B cell (primary cell): Measurements from ENCODE around the gene IMPA2. TPM values are rescaled to one million over a fixed set of nuclear protein-coding genes. Genes with fewer than 3 reads are reported as not detected.

Experiments used
- ATAC-seq: fragments of 200-7000 bp; cut with Tn5 transposase; one replicate; pipeline ENCODE4 v1.10.0; 2021; ENCODE audit warnings: low read depth, mild to moderate bottlenecking, moderate number of reproducible peaks, moderate library complexity
- CTCF ChIA-PET: fragments of 350-600 bp; sonication (Branson Sonifier 250); formaldehyde crosslinking; loops from one replicate; lab custom pipeline; 2021; ENCODE audit warnings: antibody characterized with exemption, inconsistent platforms; lab: Charles Lee
- POLR2A ChIA-PET: fragments of 350-600 bp; sonication (Branson Sonifier 250); formaldehyde crosslinking; loops from one replicate; lab custom pipeline; 2021; ENCODE audit warnings: antibody characterized with exemption; lab: Charles Lee
- DNase-seq: peaks from one replicate; pipeline ENCODE4 v3.0.0; 2013
- H2AFZ ChIP-seq: 2 replicates; pipeline ENCODE4 v1.6.1; 2012; ENCODE audit warnings: mild to moderate bottlenecking, low read depth, low read length; ENCODE audit not compliant: insufficient read depth, poor library complexity, severe bottlenecking
- H3K27ac ChIP-seq, 2 donors: 1 replicate in 1 of 2; 2 replicates in 1 of 2; pipeline ENCODE4 v1.5.1; 2012 to 2013; ENCODE audit warnings: low read length in 2 of 2, mild to moderate bottlenecking in 2 of 2, moderate library complexity in 1 of 2
- H3K27me3 ChIP-seq, 4 experiments: fragments of 200-600 bp in 1 of 4; sonication (generic) in 1 of 4; replicated peaks in 1 of 4; 1 replicate in 2 of 4; 2 replicates in 2 of 4; pipeline versions ENCODE4 v1.6.1 to v1.7.0; 2013 to 2016; ENCODE audit warnings: low read length in 3 of 4, mild to moderate bottlenecking in 2 of 4, mixed read lengths in 1 of 4, moderate library complexity in 1 of 4; ENCODE audit not compliant: insufficient read depth in 4 of 4, control insufficient read depth in 3 of 4; ENCODE audit errors: control extremely low read depth in 1 of 4
- H3K36me3 ChIP-seq, 2 experiments: replicated peaks in 1 of 2; 1 replicate in 1 of 2; 2 replicates in 1 of 2; pipeline versions ENCODE4 v1.6.1 to v1.7.1; 2013; ENCODE audit warnings: low read length in 1 of 2; ENCODE audit not compliant: insufficient read depth in 2 of 2, control insufficient read depth in 1 of 2; ENCODE audit errors: control extremely low read depth in 1 of 2, extremely low read depth in 1 of 2
- H3K4me1 ChIP-seq, 2 donors: fragments of 200-600 bp in 1 of 2; sonication (generic) in 1 of 2; 1 replicate in 1 of 2; 2 replicates in 1 of 2; pipeline versions ENCODE4 v1.5.1 to v1.6.1; 2013 to 2017; ENCODE audit warnings: low read length in 2 of 2; ENCODE audit not compliant: control insufficient read depth in 2 of 2, insufficient read depth in 2 of 2
- H3K4me2 ChIP-seq: replicated peaks from 2 replicates; pipeline ENCODE3; 2012; ENCODE audit warnings: mild to moderate bottlenecking, low read depth, low read length; ENCODE audit not compliant: poor library complexity, severe bottlenecking
- H3K4me3 ChIP-seq, 5 experiments: fragments of 200-600 bp in 1 of 5; sonication (generic) in 1 of 5; 1 replicate in 3 of 5; 2 replicates in 2 of 5; pipeline versions ENCODE4 v1.5.1 to v1.7.0; 2011 to 2016; ENCODE audit warnings: low read length in 4 of 5, mild to moderate bottlenecking in 4 of 5, low read depth in 2 of 5, control low read depth in 1 of 5, moderate library complexity in 1 of 5; ENCODE audit not compliant: insufficient read depth in 1 of 5; ENCODE audit errors: control extremely low read depth in 1 of 5, extremely low read depth in 1 of 5
- H3K79me2 ChIP-seq: fragments of 200-600 bp; sonication (generic); one replicate; pipeline ENCODE4 v1.6.0; 2016; ENCODE audit warnings: low read length; ENCODE audit not compliant: control insufficient read depth, insufficient read depth
- H3K9ac ChIP-seq: fragments of 200-600 bp; sonication (generic); 2 replicates; pipeline ENCODE4 v1.6.1; 2017; ENCODE audit warnings: mild to moderate bottlenecking, low read length, moderate library complexity
- H3K9me3 ChIP-seq, 3 donors: one replicate each; pipeline versions ENCODE4 v1.6.1 to v1.7.1; 2013; ENCODE audit warnings: low read length in 2 of 3; ENCODE audit not compliant: control insufficient read depth in 2 of 3, insufficient read depth in 1 of 3; ENCODE audit errors: control extremely low read depth in 1 of 3
- H4K20me1 ChIP-seq: 2 replicates; pipeline ENCODE4 v1.6.0; 2012; ENCODE audit warnings: mild to moderate bottlenecking, low read length; ENCODE audit not compliant: insufficient read depth, control insufficient read depth, poor library complexity, severe bottlenecking
- H3K27ac Mint-ChIP-seq: one replicate; pipeline ENCODE4 v1.8.0; 2021; ENCODE audit warnings: mixed read lengths
- H3K27me3 Mint-ChIP-seq: one replicate; pipeline ENCODE4 v1.8.0; 2021; ENCODE audit warnings: mixed read lengths
- H3K4me1 Mint-ChIP-seq: one replicate; pipeline ENCODE4 v1.8.0; 2021; ENCODE audit warnings: mixed read lengths
- H3K4me3 Mint-ChIP-seq: one replicate; pipeline ENCODE4 v1.8.0; 2021; ENCODE audit warnings: mixed read lengths
- H3K9me3 Mint-ChIP-seq: one replicate; pipeline ENCODE4 v1.8.0; 2022; ENCODE audit warnings: mixed read lengths; ENCODE audit not compliant: insufficient read depth
- CTCF ChIP-seq: fragments of 200-600 bp; IDR thresholded peaks from one replicate; pipeline ENCODE4 v1.8.0; 2022; ENCODE audit warnings: antibody characterized with exemption, mild to moderate bottlenecking
- EZH2 ChIP-seq: IDR thresholded peaks from 2 replicates; pipeline ENCODE4 v1.6.1; 2012; ENCODE audit warnings: borderline replicate concordance, low read depth, mild to moderate bottlenecking, moderate library complexity, low read length; ENCODE audit not compliant: insufficient read depth, poor library complexity, severe bottlenecking
- WGBS: methylation state at CpG from one replicate; pipeline ENCODE4 v1.1.5; 2013; ENCODE audit warnings: missing lambda C conversion rate; ENCODE audit not compliant: insufficient coverage; 5-methylcytosine and 5-hydroxymethylcytosine counted together
- intact Hi-C: fragments of 100-400 bp; cut with micrococcal nuclease; formaldehyde crosslinking; loops from one replicate; pipeline ENCODE4 v1.10.0; 2022
- polyA plus RNA-seq: library from polyadenylated mRNA; depleted of rRNA; stranded (reverse); fragments of >200 nt; gene quantifications from 2 replicates; pipeline ENCODE4 v1.2.3, GENCODE V29; 2012
- total RNA-seq, 2 donors: library from RNA; stranded (reverse); fragments of 120-200 nt in 1 of 2; gene quantifications; 1 replicate in 1 of 2; 2 replicates in 1 of 2; pipeline versions ENCODE4 v1.2.3 to v1.2.4, GENCODE V29; 2013 to 2022

IMPA2 gene
- total and polyA plus RNA-seq, 2 donors (not counting 1 experiment from before 2014, with no cell fraction given): 8.0 to 11.7 TPM

GRCh38 chr18:11989966-11990380, 8.7 kb downstream of the IMPA2 start:
- ChIA-PET CTCF (interaction anchor here (1.2 to 10.9 kb wide), 3 partner anchors 9 to 54 kb away, joined by 3 to 390 read pairs (median 12); partner anchors contain the start of gene IMPA2), POLR2A (no interaction called here)
- Mint-ChIP-seq H3K4me3 (no peak overlapping the region), H3K27me3 (no peaks in the 10 kb centered on the region), H3K27ac (no peak overlapping the region), H3K4me1 (no peaks in the 10 kb centered on the region), H3K9me3 (no peaks in the 10 kb centered on the region)
- Histone ChIP-seq H3K36me3 (no peaks in the 10 kb centered on the region), H3K4me3 (no peak overlapping the region), H3K4me2 (no peak overlapping the region), H3K9me3 (no peaks in the 10 kb centered on the region), H3K9ac (no peak overlapping the region), H3K4me1 (no peaks in the 10 kb centered on the region), H3K27me3 (no peaks in the 10 kb centered on the region), H2AFZ (no peak overlapping the region), H3K79me2 (no peaks in the 10 kb centered on the region), H3K27ac (no peak overlapping the region), H4K20me1 (no peaks in the 10 kb centered on the region)
- ATAC-seq (no peak), DNase-seq (no peak)
- intact Hi-C loops: no loop called here
- no peak for TF ChIP-seq CTCF
- TF ChIP-seq EZH2: no peak
- WGBS: 94% methylated on average over 5 of the region's 6 CpGs

- Mint-ChIP-seq H3K27me3 (no peaks in the 10 kb centered on the region), H3K9me3 (no peaks in the 10 kb centered on the region), H3K4me1 (peaks cover 3% of the 10 kb centered on the region), H3K27ac (no peak overlapping the region), H3K4me3 (no peak overlapping the region)
- WGBS: 83% methylated on average over 7 of the region's 9 CpGs
- H3K4me1 ChIP-seq: peaks cover under 1 to 4% of the 10 kb centered on the region in 2 donors
- no peak overlapping the region for H2AFZ ChIP-seq
- no peak overlapping the region for H3K4me3 ChIP-seq
- DNase-seq (no peak), ATAC-seq (no peak)
- H3K27me3 ChIP-seq: no peaks in the 10 kb centered on the region
- TF ChIP-seq CTCF (no peak), EZH2 (no peak)
- no peak overlapping the region for H3K27ac ChIP-seq
- no peak overlapping the region for H3K4me2 ChIP-seq
- no peaks in the 10 kb centered on the region for H3K79me2 ChIP-seq
- CTCF ChIA-PET: interaction anchor here (1.2 to 10.9 kb wide), 4 partner anchors 10 to 258 kb away, joined by 3 to 390 read pairs (median 42); partner anchors contain the start of gene IMPA2
- H4K20me1 ChIP-seq: no peaks in the 10 kb centered on the region
- POLR2A ChIA-PET: no interaction called here
- no peak overlapping the region for H3K9ac ChIP-seq
- H3K9me3 ChIP-seq: no peaks in the 10 kb centered on the region
- intact Hi-C loops: no loop called here
- no peaks in the 10 kb centered on the region for H3K36me3 ChIP-seq
Observed at GRCh38 chr18:11990539-11990938, 9.2 kb downstream of the IMPA2 start.
